ENCODE data around the gene COQ5.

Gene COQ5

DNA sequence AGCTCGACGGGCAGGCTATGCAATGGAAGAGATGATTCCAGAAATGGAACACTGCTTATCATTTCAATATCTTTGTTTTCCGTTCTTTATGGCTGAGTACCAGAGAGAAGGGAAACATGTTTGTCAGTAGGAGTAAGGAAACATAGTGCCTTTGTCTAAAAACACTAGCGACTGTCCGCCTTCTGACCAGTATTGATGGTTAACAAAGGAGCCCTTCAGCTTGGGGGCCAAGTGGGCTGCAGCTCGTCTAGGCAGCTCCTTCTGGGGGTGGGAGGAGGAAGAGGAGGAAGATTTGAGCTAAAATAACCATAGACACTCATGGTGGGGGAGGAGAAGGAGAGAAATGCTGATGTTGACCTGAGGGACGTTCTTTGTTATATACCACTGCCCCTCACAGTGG is 15.0 kb downstream of the COQ5 start:
- TF ChIP-seq TAF1 (IDR thresholded peaks at IDR 0.05; ENCODE audit: borderline replicate concordance, insufficient read depth, low read length) (no peak), SIN3A (IDR thresholded peaks at IDR 0.05; ENCODE audit: borderline replicate concordance, insufficient read depth, low read length) (no peak)
- TF ChIP-seq, protein P1, sequence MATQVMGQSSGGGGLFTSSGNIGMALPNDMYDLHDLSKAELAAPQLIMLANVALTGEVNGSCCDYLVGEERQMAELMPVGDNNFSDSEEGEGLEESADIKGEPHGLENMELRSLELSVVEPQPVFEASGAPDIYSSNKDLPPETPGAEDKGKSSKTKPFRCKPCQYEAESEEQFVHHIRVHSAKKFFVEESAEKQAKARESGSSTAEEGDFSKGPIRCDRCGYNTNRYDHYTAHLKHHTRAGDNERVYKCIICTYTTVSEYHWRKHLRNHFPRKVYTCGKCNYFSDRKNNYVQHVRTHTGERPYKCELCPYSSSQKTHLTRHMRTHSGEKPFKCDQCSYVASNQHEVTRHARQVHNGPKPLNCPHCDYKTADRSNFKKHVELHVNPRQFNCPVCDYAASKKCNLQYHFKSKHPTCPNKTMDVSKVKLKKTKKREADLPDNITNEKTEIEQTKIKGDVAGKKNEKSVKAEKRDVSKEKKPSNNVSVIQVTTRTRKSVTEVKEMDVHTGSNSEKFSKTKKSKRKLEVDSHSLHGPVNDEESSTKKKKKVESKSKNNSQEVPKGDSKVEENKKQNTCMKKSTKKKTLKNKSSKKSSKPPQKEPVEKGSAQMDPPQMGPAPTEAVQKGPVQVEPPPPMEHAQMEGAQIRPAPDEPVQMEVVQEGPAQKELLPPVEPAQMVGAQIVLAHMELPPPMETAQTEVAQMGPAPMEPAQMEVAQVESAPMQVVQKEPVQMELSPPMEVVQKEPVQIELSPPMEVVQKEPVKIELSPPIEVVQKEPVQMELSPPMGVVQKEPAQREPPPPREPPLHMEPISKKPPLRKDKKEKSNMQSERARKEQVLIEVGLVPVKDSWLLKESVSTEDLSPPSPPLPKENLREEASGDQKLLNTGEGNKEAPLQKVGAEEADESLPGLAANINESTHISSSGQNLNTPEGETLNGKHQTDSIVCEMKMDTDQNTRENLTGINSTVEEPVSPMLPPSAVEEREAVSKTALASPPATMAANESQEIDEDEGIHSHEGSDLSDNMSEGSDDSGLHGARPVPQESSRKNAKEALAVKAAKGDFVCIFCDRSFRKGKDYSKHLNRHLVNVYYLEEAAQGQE (IDR thresholded peaks at IDR 0.05; ENCODE audit: insufficient read depth in 1 of 2, low read depth in 2 of 2, low read length in 2 of 2): no peak

DNA sequence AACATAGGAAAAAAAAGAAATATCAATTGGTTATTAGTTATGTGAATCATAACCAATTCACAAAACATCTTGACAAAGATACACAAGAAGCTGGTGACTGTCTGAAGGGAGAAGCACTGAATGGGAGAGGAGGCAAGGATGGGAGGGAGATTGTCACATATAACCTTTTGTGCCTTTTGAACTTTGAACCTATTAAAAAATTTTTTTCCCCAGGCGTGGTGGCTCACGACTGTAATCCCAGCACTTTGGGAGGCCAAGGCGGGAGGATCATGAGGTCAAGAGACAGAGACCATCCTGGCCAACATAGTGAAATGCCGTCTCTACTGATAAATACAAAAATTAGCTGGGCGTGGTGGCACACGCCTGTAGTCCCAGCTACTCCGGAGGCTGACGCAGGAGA is 20.4 kb downstream of the COQ5 start:
- TF ChIP-seq, protein P1 (IDR thresholded peaks at IDR 0.05; ENCODE audit: insufficient read depth in 1 of 2, low read depth in 2 of 2, low read length in 2 of 2): no peak
- TF ChIP-seq SIN3A (IDR thresholded peaks at IDR 0.05; ENCODE audit: borderline replicate concordance, insufficient read depth, low read length) (no peak), TAF1 (IDR thresholded peaks at IDR 0.05; ENCODE audit: borderline replicate concordance, insufficient read depth, low read length) (no peak), POLR2AphosphoS5 (IDR thresholded peaks at IDR 0.05; ENCODE audit: low read depth, low read length) (no peak), FOXP2 (optimal IDR thresholded peaks at IDR 0.05; ENCODE audit: borderline replicate concordance, extremely low read depth, extremely low read length, insufficient read depth) (no peak)

DNA sequence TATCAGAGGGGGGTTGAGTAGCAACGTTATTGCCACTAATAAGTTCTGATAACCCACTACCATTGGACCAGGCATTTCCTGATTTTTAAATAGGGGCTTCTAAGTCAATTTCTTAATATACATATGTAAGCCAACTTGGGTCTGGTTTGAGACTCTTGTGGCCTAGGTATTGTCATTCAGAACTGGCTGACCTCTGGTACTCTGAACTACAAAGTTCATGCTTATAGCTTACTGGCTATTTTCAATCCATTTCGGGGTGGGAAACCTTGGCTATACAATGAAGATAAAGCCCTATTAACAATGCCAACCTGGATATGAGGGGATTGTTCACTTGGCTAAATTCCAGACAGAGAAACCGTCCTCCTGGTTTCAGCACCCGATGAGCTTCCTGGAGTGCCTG is 24.4 kb downstream of the COQ5 start:
- TF ChIP-seq, protein P1 (IDR thresholded peaks at IDR 0.05; ENCODE audit: insufficient read depth in 1 of 2, low read depth in 2 of 2, low read length in 2 of 2): no peak
- TF ChIP-seq SIN3A (IDR thresholded peaks at IDR 0.05; ENCODE audit: borderline replicate concordance, insufficient read depth, low read length) (no peak), POLR2AphosphoS5 (IDR thresholded peaks at IDR 0.05; ENCODE audit: low read depth, low read length) (no peak), FOXP2 (optimal IDR thresholded peaks at IDR 0.05; ENCODE audit: borderline replicate concordance, extremely low read depth, extremely low read length, insufficient read depth) (no peak), TAF1 (IDR thresholded peaks at IDR 0.05; ENCODE audit: borderline replicate concordance, insufficient read depth, low read length) (no peak)

DNA sequence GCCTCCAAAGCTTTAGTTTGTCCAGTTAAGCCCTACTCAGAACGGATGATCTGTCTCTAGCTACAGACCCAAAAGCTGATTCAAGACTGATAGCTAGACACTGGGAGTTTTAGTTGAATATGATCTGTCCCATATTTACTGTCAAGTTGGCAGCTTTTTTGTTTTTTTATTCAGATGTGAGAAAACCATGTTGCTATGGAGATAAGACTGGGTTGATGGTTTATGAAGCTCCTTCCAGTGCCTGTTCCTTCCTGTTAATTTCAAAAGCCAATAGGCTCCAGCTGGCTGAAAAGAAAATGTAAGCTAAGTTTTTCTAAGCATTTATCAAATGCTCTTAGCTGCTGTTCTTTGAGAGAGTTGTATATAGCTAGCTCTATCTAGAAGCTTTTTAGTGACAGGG is 28.4 kb downstream of the COQ5 start:
- TF ChIP-seq SIN3A (IDR thresholded peaks at IDR 0.05; ENCODE audit: borderline replicate concordance, insufficient read depth, low read length) (no peak), POLR2AphosphoS5 (IDR thresholded peaks at IDR 0.05; ENCODE audit: low read depth, low read length) (no peak), FOXP2 (optimal IDR thresholded peaks at IDR 0.05; ENCODE audit: borderline replicate concordance, extremely low read depth, extremely low read length, insufficient read depth) (no peak), TAF1 (IDR thresholded peaks at IDR 0.05; ENCODE audit: borderline replicate concordance, insufficient read depth, low read length) (no peak)
- TF ChIP-seq, protein P1 (IDR thresholded peaks at IDR 0.05; ENCODE audit: insufficient read depth in 1 of 2, low read depth in 2 of 2, low read length in 2 of 2): no peak

DNA sequence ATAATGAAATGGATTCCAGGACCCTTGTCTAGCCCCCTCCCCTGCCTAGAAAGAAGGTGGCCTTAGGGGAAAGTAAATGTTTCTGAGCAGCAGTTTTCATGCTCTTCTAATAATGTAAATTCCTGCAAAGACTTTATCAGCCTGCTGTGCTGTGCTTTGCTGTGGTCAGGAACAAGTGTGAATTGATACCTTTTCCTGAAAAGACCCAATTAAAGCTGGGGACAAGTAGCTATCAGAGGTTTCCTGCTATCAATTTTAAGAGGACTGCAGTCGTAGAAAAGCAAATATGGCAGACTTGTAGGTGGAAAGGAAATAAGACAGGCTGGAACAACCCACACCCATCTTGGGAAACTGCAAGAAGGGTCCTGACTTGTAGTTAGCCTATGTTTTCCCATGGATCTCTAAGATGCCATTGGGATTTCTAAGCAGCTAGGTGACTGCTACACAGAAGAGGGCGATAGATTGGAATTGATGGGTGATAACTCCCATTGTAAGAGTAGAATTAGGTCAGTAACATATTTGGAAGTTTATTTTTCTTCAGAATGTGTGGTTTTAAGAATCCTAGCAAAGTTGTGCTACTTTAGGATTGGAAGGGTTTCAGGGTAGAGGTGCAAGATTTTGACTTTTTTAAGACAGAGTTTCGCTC is 30.0 kb downstream of the COQ5 start:
- TF ChIP-seq FOXP2 (optimal IDR thresholded peaks at IDR 0.05; ENCODE audit: borderline replicate concordance, extremely low read depth, extremely low read length, insufficient read depth) (no peak), TAF1 (IDR thresholded peaks at IDR 0.05; ENCODE audit: borderline replicate concordance, insufficient read depth, low read length) (no peak), SIN3A (IDR thresholded peaks at IDR 0.05; ENCODE audit: borderline replicate concordance, insufficient read depth, low read length) (no peak)
- TF ChIP-seq, protein P1 (IDR thresholded peaks at IDR 0.05; ENCODE audit: insufficient read depth in 1 of 2, low read depth in 2 of 2, low read length in 2 of 2): no peak

Measured in PFSK-1 (cell line).